HG03025 (cell line): ENCODE data around the gene MACF1.

Experiments used
- ATAC-seq: cut with Tn5 transposase; IDR thresholded peaks from one replicate; pipeline ENCODE4 v1.9.1; 2021; ENCODE audit warnings: mild to moderate bottlenecking, moderate library complexity; ENCODE audit not compliant: unreplicated experiment, low FRiP score

The MACF1 gene

DNA sequence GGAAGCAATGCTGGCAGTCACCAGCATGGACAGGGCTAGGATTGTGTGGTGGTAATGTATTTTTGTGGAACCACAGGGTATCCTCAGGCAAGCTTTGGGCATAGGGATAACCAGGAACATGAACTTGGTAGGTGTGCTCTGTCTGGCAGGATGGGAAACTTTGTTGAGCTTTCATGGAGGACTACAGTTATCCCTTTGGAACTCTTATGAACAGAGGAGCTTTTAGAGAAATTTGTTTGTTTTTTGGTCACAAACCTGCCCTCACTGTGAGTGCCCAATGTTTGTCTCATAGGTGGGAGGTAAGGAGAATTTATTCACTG lies 54.4 kb downstream of the MACF1 start:
- no peak for ATAC-seq

DNA sequence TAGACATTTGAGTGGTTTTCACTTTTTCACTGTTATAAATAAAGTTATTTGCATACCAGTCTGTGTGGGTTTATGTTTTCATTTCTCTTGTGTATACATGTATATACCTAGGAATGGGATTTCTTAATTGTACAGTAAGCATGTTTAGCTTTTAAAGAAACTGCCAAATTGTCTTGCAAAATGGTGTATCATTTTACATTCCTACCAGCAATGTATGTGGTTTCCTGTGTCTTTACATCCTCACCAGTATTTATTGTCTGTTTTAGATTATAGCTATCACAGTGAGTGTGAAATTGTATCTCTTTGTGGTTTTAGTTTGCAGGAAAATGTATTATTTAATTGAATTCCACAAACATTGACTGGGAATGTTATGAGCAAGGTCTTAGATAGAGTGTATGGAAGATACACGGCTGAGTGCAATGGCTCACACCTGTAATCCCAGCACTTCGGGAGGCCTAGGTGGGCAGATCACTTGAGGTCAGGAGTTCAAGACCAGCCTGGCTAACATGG lies 57.3 kb downstream of the MACF1 start:
- no peak for ATAC-seq

DNA sequence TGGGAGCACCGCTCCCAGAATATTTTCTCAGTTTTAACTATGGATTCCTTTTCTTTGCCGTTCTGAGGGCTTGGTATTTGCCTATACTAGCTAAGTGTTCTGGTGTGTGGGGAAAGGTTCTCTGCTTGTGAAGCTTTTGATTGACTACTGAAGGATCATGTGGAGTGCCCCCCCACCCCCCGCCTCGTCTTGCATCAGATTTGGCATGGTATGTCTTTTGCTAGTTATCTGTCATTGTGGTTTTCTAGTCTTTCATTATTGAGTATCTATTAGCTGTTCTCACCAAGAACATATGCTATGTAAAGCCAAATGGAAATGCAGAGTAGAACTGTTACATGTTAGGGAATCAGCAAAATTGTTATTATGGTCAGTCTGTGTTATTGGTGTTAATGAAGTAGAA lies 58.3 kb downstream of the MACF1 start:
- no peak for ATAC-seq

DNA sequence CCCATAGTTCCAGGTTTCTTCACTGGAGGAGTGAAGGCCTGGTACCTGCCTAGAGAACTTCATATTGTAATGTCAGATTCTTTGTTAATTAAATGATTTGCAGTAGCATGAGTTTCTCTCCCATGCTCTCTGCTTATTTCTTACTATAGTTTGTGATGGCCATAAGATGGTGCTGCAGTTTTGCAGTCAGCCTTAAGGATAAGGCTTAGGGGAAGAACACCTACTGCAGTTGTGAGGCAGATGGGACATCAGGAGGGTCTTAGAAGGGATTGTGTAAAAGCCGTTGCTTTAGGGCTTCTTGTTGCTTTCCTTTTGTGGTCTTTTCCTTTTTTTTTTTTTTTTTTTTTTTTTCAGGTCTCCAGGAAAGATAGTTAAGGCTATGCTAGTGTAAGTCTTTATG lies 61.8 kb downstream of the MACF1 start:
- ATAC-seq = no peak

DNA sequence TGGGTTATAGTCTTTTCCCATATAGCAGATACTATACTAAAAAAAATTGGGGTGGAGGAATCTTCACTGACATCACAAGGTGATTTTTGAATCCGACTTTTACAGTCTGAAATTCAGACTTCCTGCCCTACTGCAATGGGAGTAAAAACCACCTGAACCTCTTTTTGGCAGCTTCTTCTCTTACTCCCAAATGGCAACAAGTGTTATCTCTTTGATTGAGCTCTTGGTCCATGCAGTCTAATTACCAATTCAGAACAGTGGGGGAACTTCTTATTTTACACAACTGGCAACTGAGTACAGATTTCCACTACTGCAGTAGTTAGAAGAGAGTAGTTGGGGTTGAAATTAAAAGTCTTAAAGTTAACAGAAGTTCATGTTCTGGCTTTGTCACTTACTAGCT lies 62.3 kb downstream of the MACF1 start:
- ATAC-seq = no peak

DNA sequence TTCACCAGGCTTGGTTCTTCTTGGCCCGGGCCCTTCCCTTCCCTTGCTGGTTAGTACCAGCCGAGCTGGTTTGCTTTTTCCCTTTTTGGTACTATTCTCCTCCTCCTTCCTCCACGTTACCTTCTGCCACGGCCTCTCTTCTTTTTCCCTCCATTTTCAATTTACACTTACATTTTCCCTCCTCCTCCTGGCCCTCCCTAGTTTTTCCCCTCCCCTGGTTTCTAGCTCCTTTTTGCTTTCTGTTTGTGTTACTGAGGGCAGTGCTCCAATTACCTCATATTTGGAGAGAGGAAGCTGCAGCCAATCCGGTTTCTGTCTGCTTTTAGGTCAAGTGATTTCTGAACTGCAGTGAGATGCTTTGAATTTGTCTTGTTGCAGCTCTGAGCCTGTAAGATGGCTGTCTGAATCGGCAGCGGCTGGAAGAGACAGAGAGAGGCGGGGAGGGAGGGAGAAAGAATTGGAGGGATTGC lies 63.7 kb downstream of the MACF1 start:
- no peak for ATAC-seq

DNA sequence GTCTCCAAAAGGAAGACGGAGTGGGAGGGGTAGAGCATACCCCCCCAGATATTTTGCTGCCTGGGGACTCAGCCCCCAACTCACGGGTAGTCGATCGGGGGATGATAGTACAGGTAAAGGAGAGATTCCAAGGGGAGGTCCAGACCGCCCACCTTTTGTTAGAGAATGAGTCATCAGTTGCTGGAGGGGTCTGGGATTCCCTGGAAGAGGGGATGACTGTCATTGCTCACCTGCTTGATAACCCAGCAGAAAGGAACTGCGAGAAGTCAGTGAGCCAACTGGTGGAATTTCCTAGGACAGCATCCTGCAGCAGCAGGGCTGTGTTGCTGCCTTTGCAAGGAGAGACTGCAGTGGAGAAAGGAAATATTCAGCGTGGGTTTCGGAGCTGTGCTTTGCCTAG lies 64.4 kb downstream of the MACF1 start:
- ATAC-seq = no peak

DNA sequence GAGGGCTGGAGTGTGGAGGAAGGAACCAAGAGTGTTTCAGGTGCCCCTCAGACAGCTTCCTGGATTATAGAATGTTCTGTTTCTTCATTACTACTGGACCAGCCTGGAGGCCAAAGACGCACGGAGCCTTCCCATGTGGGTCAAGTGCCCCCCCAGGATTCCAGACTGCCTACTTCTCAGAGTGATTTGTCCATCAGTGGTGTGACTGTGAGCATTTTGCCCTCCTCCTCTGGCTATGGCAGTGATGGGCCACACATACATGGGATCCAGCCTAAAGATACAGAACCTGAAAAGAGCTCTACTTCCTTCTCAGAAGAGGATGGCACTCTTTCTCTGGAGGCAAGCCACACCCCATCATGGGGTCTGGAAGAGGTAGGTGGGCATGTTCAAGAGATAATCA lies 64.9 kb downstream of the MACF1 start:
- ATAC-seq = no peak

DNA sequence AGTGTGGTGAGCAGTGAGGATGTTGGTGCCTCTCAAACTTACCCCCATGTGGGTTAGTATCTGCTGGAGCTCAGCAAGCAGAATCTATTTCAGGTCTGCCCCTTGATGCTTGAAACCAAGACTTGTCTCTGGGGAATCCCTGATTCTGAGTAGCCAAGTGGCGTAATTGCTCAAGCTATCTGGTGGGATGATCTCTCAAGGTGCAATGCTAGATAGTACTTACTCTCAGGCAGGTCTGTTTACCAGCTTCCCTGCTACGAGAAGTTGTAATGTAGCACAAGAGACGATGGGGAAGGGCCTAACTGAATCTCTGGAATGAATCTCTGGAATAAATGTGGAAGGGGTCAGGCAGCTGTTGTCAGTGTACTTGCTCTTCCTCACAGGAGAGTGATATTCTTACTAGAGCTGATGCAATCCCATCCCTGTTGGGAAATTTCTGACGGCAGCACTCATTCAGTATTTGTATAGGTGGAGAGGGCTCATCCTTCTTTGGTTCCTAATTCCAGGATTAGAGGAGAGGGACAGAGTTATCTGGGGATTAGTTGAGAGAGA lies 65.4 kb downstream of the MACF1 start:
- ATAC-seq = no peak

DNA sequence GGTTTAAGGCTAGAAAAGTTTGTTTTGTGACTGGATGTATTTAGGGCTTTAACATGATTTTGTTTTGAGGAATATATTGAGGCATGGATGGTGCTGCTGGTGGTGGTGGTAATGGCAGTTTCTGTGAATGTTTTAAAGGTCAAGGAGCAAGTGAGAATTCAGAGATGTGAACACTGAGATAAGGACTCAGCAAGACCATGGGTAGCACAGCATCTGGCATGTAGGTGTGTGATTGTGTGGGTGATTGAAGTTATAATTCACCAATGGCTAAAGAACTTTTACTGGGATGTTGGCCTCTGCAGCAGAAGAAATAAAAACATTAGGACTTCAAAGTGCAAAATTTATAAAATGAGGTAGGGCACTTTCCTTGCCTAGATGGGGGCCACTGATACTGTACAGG lies 65.9 kb downstream of the MACF1 start:
- no peak for ATAC-seq

DNA sequence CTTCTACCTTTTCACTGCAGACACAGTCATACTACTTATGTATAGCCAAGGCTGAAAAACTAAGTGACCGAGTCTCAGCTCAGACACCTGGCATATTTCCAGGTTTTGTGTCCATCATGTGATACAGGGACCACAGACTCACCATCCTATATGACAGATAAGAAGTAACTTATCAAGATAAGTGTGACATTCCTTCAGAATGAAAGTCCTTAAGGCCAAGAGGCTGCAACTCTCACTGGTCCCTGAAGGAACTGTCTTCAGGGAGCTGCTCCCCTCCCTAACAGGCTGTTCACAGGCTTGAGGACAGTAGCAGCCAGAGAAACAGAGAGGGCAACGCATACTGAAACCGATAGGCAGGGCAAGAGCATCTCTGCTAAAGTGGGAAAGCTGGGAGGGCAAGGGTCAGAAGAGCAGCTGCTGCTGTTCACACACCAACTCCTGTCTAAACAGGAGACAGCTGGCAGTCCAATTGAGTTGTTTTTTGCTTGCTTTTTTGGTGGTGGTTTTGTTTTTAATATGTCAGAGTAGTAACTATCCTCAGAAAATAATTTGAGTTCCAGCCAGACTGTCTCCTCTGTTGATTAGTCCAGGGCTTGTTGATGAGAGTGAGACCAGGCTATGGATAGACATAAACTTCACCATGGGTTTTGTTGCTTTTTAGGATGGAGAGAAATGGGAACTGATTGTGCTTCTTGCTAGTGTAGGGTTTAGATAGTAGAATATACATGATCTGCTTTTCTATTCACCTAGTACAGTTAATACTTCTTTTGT lies 67.7 kb downstream of the MACF1 start:
- no peak for ATAC-seq

DNA sequence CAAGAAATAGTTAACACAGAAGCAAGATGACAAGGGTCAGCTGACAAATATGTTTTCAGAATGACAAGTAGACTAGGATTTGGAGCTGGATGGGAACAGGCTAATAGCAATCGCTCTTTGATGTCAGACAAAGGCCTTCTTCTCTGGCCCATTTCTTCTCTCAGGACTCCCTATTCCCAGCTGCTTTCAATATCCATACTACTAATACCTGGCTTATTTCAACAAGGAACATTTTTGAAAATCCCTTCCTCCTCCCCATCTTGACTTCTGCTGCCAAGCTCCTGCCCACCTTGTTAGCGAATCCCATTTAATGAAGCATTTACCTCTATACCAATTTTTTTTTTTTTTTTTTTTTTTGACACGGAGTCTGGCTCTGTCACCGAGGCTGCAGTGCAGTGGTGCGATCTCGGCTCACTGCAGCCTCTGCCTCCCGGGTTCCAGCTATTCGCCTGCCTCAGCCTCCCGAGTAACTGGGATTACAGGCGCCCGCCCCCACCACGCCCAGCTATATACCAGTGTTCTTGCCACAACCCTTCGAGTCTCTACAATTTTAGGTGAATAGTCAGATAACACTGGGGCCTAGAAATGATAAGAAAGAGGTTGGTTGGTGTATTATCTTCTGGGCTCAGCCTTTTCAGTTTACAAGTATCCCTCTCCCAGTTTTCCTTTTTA lies 68.4 kb downstream of the MACF1 start:
- no peak for ATAC-seq

DNA sequence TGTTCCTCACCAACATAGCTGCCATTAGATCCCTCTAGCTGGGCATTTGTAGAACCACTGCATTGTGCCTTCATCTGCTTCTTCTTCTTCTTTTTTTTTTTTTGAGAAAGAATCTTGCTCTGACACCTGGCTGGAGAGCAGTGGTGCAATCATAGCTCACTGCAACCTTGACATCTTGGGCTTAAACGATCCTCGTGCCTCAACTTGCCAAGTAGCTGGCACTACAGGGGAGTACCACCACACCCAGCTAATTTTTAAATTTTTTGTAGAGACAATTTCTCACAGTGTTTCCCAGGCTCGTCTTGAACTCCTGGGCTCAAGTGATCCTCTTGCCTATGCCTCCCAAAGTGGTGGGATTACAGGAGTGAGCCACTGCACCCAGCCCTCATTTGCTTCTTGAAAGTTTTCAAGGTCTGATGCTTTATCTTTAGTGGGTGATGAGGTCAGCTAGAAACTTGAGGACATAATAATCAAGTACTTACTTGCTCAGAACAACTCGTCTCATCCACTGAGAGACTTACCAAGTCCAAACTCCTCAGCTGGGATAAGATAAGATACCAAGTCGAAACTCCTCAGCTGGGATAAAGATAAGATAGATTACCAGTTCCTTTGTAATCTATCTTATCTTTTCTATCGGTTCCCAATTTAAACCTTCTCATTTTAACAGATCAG lies 71.5 kb downstream of the MACF1 start:
- ATAC-seq = no peak

DNA sequence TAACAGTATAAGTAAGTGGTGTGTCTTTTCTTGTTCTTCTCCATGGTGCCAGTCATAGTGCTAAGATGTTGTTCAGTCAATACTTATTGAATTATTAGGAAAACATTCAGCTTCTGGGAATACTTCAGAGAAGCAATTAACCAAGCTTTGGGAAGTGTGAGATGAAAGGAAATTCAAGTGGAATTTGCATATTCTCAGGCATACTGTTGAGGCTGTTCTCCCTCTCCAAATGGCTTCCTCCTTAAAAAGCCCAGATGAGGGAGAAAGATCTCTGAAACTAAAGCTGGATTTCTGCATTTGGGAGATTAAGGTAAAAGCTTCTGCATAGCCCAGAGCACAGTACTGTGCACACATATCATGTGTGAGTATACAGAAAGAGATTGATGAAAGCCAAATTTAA lies 73.4 kb downstream of the MACF1 start:
- ATAC-seq = no peak

DNA sequence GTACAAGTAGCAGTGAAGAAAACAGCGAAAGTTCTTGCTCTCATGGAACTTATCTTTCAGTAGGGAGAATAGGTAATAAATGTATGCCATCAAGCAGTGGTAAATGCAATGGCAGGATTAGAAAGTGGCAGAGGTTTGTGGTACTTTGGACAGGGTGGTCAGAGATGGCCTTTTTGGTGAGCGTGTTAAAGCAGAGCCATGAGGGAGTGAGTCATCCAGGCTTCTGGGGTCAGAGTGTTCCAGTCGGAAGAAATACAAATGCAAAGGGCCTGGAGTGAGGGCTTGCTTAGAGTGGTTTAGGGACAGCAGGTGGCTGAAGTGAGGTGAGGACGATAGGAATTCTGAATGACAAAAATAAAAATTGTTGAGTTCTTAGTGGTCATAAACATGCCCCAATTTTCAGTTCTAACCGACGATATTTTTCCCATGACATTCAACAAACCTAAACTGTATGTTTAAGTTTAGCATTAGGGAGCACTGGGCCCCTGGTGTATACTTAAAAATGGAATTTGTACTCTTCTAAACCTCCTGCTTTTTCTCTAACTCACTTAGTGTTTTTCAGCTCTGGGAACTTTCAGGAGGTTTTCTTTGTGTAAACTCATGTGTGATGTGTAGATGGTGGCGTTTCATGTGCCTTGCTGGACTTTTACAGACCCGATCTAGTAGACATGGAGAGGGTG lies 78.2 kb downstream of the MACF1 start:
- no peak for ATAC-seq

DNA sequence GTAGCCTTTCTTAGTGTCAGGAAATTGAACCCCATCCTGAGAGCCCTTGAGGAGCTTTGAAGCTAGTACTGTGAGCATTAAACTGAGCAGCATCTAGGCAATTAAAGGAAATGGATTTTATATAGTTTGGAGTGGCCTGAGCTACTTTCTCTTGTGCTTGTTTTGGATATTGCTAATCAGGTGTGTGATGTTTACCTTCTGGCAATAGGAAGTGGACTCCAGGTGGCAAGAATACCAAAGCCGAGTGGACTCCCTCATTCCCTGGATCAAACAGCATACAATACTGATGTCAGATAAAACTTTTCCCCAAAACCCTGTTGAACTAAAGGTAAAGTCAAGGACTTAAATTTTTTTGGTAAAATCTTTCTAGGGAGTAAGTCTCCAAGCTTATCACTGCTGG lies 79.4 kb downstream of the MACF1 start:
- ATAC-seq = no peak

DNA sequence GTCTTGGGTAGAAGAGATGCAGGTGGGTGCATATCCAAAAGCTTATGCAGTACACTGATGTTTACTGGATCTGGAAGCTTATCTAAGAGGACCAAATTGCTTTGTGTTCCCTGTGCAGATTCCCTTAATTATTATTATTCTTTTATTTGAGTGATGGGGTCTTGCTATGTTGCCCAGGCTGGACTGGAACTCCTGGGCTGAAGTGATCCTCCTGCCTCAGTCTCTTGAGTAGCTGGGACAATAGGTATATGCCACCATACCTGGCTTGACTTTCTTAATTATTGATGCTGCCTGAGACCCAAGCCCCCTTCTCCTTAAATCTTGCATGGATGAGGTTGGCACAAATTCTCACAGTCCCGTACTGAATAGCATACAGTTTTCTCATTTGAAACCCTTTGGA lies 83.0 kb downstream of the MACF1 start:
- no peak for ATAC-seq

DNA sequence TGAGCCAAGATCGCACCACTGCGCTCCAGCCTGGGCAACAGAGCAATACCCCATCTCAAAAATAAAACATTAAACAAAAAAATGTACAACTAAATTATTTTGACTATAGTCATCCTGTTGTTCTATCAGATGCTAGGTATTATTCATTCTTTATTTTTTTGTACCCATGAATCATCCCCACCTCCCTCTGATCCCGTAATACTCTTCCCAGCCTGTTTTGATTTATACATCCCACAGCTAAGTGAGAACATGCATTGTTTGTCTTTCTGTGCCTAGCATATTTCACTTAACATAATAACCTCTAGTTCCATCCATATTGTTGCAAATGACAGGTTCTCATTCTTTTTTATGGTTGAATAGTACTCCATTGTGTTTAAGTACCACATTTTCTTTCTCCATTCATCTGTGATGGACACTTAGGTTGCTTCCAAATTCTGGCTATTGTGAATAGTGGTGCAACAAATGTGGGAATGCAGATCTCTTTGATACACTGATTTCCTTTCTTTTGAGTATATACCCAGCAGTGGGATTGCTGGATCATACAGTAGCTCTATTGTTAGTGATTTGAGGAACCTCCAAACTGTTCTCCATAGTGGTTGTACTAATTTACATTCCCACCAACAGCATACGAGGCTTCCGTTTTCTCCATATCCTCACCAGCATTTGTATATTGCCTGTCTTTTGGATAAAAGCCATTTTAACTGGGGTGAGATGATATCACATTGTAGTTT lies 84.4 kb downstream of the MACF1 start:
- no peak for ATAC-seq

DNA sequence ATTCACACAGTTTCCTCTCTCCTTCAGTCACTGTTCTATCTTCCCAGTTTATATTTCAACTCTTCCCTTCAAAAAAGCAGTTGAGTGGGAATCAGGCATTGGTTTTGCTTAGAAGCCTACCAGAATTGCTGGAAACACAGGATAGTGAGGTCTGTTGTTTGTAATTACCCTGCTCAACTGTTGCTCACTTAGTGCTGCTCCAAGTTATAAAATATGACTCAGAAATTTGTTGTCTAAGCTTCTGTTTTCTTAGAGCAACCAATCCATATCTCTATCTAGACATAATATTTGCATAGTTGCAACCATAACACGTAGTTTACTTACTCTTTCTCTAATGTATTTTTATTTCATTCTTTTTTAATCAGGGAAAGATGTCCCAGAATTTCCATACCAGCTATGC lies 87.9 kb downstream of the MACF1 start:
- no peak for ATAC-seq
